ENCODE data around the gene TTPAL.

Gene TTPAL

GRCh38 chr20:44465001-44465560 lies 10.6 kb upstream of the TTPAL start:
- H3K4me3 ChIP-seq (ENCODE audit: insufficient read depth, low read length, poor library complexity, severe bottlenecking) = no peak overlapping the region
- TF ChIP-seq CTCF (IDR thresholded peaks at IDR 0.05; ENCODE audit: insufficient read depth, low read length, poor library complexity, severe bottlenecking) (no peak), EZH2phosphoT487 (conservative IDR thresholded peaks at IDR 0.05; ENCODE audit: low read length) (no peak)
- no peaks in the 10 kb centered on the region for H4K20me1 ChIP-seq (ENCODE audit: low read depth, low read length)
- no peaks in the 10 kb centered on the region for H3K9me3 ChIP-seq (ENCODE audit: insufficient read depth, low read length)
- no peaks in the 10 kb centered on the region for H3K79me2 ChIP-seq (ENCODE audit: insufficient read depth, low read length)
- no peaks in the 10 kb centered on the region for H3K36me3 ChIP-seq (ENCODE audit: low read length)
- H2AFZ ChIP-seq (ENCODE audit: low read depth, low read length, severe bottlenecking) = no peak overlapping the region
- no peaks in the 10 kb centered on the region for H3K27me3 ChIP-seq (ENCODE audit: low read length)
- no peak overlapping the region for H3K27ac ChIP-seq (ENCODE audit: low read depth, low read length)
- no peak overlapping the region for H3K9ac ChIP-seq (ENCODE audit: low read length)
- H3K9me2 ChIP-seq (replicated peaks; ENCODE audit: insufficient read depth, low read length) = no peaks in the 10 kb centered on the region
- H3K4me2 ChIP-seq (ENCODE audit: low read depth, low read length, poor library complexity, severe bottlenecking) = no peak overlapping the region
- H3F3A ChIP-seq (ENCODE audit: insufficient read depth) = no peaks in the 10 kb centered on the region

DNA sequence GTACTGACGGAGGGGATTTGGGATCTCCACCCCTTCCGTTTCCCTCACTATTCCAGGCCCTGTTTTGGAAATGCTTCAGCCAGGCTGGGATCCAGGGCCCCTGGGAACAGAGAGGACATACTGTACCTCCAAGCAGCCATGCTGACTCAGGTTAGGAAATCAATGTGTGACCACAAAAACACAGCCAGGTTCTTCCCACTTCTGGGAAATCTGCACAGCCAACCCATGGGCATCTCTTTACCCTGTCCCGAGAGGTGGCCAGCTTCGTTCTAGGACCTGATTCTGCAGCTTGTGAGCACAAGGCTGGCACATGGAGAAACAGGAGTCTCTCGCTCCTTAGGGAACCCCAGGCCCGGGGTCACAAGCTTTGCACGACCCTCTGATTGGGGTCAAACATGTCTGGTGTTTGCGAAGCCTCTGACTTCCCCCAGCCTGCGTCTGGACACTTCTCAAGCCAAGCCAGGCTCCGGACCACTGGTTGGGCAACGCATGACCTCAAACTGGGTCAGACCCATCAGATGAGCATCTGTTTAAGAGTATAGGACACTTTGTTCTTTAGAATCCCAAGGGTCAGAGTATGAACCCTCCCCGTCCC lies 8.3 kb upstream of the TTPAL start:
- Histone ChIP-seq H3K9me3 (ENCODE audit: insufficient read depth, low read length) (no peaks in the 10 kb centered on the region), H3F3A (ENCODE audit: insufficient read depth) (no peaks in the 10 kb centered on the region), H3K9me2 (replicated peaks; ENCODE audit: insufficient read depth, low read length) (no peaks in the 10 kb centered on the region), H3K4me3 (ENCODE audit: insufficient read depth, low read length, poor library complexity, severe bottlenecking) (no peak overlapping the region), H3K27ac (ENCODE audit: low read depth, low read length) (no peak overlapping the region), H2AFZ (ENCODE audit: low read depth, low read length, severe bottlenecking) (no peak overlapping the region), H3K4me2 (ENCODE audit: low read depth, low read length, poor library complexity, severe bottlenecking) (no peak overlapping the region), H3K79me2 (ENCODE audit: insufficient read depth, low read length) (no peaks in the 10 kb centered on the region), H3K9ac (ENCODE audit: low read length) (no peak overlapping the region), H3K36me3 (ENCODE audit: low read length) (no peaks in the 10 kb centered on the region), H4K20me1 (ENCODE audit: low read depth, low read length) (no peaks in the 10 kb centered on the region), H3K27me3 (ENCODE audit: low read length) (no peaks in the 10 kb centered on the region)
- TF ChIP-seq CTCF (IDR thresholded peaks at IDR 0.05; ENCODE audit: insufficient read depth, low read length, poor library complexity, severe bottlenecking) (no peak), EZH2phosphoT487 (conservative IDR thresholded peaks at IDR 0.05; ENCODE audit: low read length) (no peak)

DNA sequence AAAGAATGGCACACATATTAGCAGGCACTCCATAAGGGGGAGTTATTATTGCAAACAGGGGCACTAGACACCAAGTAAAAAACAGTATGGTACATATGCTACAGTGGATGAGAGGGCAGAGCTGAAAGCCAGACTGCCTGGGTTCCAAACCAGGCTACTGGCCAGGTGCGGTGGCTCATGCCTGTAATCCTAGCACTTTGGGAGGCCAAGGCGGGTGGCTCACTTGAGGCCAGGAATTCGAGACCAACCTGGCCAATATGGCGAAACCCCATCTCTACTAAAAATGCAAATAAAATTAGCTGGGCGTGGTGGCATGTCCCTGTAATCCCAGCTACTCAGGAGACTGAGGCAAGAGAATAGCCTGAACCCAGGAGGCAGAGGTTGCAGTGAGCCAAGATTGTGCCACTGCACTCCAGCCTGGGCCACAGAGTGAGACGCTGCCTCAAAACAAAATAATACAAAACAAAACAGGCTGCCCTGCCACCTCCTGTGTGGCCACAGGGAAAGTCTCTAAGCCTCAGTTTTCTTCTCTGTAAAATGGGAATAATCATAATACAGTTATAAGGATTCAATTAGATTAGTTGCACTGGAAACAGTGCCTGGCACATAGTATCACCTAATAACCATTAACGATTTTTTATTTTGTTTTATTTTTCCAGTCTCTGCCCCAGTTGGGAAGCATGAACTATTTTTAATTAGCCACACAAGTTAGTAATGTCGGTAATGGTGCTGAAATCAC lies 7.5 kb upstream of the TTPAL start:
- no peak overlapping the region for H3K9ac ChIP-seq (ENCODE audit: low read length)
- no peak overlapping the region for H3K27ac ChIP-seq (ENCODE audit: low read depth, low read length)
- no peak overlapping the region for H3K4me3 ChIP-seq (ENCODE audit: insufficient read depth, low read length, poor library complexity, severe bottlenecking)
- H3K9me2 ChIP-seq (replicated peaks; ENCODE audit: insufficient read depth, low read length) = no peaks in the 10 kb centered on the region
- no peaks in the 10 kb centered on the region for H3K9me3 ChIP-seq (ENCODE audit: insufficient read depth, low read length)
- no peak overlapping the region for H2AFZ ChIP-seq (ENCODE audit: low read depth, low read length, severe bottlenecking)
- H3K4me2 ChIP-seq (ENCODE audit: low read depth, low read length, poor library complexity, severe bottlenecking) = no peak overlapping the region
- no peaks in the 10 kb centered on the region for H4K20me1 ChIP-seq (ENCODE audit: low read depth, low read length)
- no peaks in the 10 kb centered on the region for H3K27me3 ChIP-seq (ENCODE audit: low read length)
- no peaks in the 10 kb centered on the region for H3F3A ChIP-seq (ENCODE audit: insufficient read depth)
- H3K79me2 ChIP-seq (ENCODE audit: insufficient read depth, low read length) = no peaks in the 10 kb centered on the region
- no peaks in the 10 kb centered on the region for H3K36me3 ChIP-seq (ENCODE audit: low read length)
- TF ChIP-seq CTCF (IDR thresholded peaks at IDR 0.05; ENCODE audit: insufficient read depth, low read length, poor library complexity, severe bottlenecking) (no peak), EZH2phosphoT487 (conservative IDR thresholded peaks at IDR 0.05; ENCODE audit: low read length) (no peak)

All from SU-DHL-6 (cell line).